GM12878 (cell line): Measurements from ENCODE around the gene SPHKAP. TPM values are rescaled to one million over a fixed set of nuclear protein-coding genes. Genes with fewer than 3 reads are reported as not detected.
A peak's percentile ranks its signal among the peaks of the same experiment; 100 is the strongest.

Experiments
- ATF7 ChIP-seq: fragments of 450-650 bp; IDR thresholded peaks from 2 replicates; pipeline ENCODE4 v1.6.1; 2016; ENCODE audit warnings: low read depth, mild to moderate bottlenecking
- BMI1 ChIP-seq: fragments of 450-650 bp; IDR thresholded peaks from 2 replicates; pipeline ENCODE4 v1.6.1; 2016; ENCODE audit warnings: mild to moderate bottlenecking, moderate library complexity, borderline replicate concordance
- EP300 ChIP-seq, 2 experiments: fragments of 150-350 bp in 1 of 2; IDR thresholded peaks; 2 replicates each; pipeline ENCODE4 v1.6.1; 2011 to 2012; ENCODE audit warnings: low read depth in 2 of 2, low read length in 2 of 2, borderline replicate concordance in 1 of 2, improper control_type of control experiment in 1 of 2, inconsistent platforms in 1 of 2; ENCODE audit not compliant: control insufficient read depth in 1 of 2
- NR2C2 ChIP-seq: IDR thresholded peaks from 2 replicates; pipeline ENCODE4 v1.6.1; 2011; ENCODE audit warnings: borderline replicate concordance, low read depth; ENCODE audit not compliant: control insufficient read depth, insufficient read length
- POLR2AphosphoS2 ChIP-seq: IDR thresholded peaks from 2 replicates; pipeline ENCODE4 v1.6.1; 2011; ENCODE audit warnings: low read depth, mild to moderate bottlenecking, low read length, improper control_type of control experiment, moderate library complexity
- STAT3 ChIP-seq: IDR thresholded peaks from 2 replicates; pipeline ENCODE4 v1.6.1; 2011; ENCODE audit warnings: low read depth, low read length, improper control_type of control experiment
- polyA plus RNA-seq, 11 experiments: library from polyadenylated mRNA; depleted of rRNA in 4 of 11; unstranded in 6 of 11; stranded (reverse) in 5 of 11; fragments of >200 nt; fragmentation: Nextera tagmentation in 4 of 11; fragmentation: Illumina TruSeq in 1 of 11; extraction: Ambion mirVana in 4 of 11; extraction: Trizol in 1 of 11; gene quantifications; 1 replicate in 1 of 11; 2 replicates in 10 of 11; pipeline versions ENCODE4 v1.2.1 to v1.2.3, GENCODE V29; 2011 to 2016; ENCODE audit warnings: inconsistent platforms in 2 of 11, missing spikeins in 2 of 11, low read depth in 1 of 11
- total RNA-seq, 4 experiments: library from RNA; depleted of rRNA in 3 of 4; stranded (reverse); fragments of >200 nt in 3 of 4; fragmentation: Illumina TruSeq in 1 of 4; extraction: Trizol in 1 of 4; gene quantifications; 2 replicates each; pipeline versions ENCODE4 v1.2.1 to v1.2.3, GENCODE V29; 2013 to 2021
- TF ChIP-seq, protein P1 (sequence below): fragments of 150-350 bp; IDR thresholded peaks from 2 replicates; pipeline ENCODE4 v1.6.1; 2014; ENCODE audit warnings: mild to moderate bottlenecking, low read depth, low read length
- TF ChIP-seq, protein P2 (sequence below): fragments of 450-650 bp; IDR thresholded peaks from 2 replicates; pipeline ENCODE4 v1.6.1; 2016; ENCODE audit warnings: mild to moderate bottlenecking, moderate library complexity, borderline replicate concordance

The SPHKAP gene
- total and polyA plus RNA-seq, 10 of the 15 experiments (the other 5 are each of a cell fraction or from before 2014, with no cell fraction given): 0.03 TPM; not detected in 9

- TF ChIP-seq, protein P1, sequence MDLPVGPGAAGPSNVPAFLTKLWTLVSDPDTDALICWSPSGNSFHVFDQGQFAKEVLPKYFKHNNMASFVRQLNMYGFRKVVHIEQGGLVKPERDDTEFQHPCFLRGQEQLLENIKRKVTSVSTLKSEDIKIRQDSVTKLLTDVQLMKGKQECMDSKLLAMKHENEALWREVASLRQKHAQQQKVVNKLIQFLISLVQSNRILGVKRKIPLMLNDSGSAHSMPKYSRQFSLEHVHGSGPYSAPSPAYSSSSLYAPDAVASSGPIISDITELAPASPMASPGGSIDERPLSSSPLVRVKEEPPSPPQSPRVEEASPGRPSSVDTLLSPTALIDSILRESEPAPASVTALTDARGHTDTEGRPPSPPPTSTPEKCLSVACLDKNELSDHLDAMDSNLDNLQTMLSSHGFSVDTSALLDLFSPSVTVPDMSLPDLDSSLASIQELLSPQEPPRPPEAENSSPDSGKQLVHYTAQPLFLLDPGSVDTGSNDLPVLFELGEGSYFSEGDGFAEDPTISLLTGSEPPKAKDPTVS: no peak
- no peak for TF ChIP-seq BMI1
- TF ChIP-seq ATF7: no peak
- TF ChIP-seq STAT3: no peak
- no peak for TF ChIP-seq EP300 (IDR thresholded peaks at IDR 0.05; ENCODE audit: borderline replicate concordance in 1 of 2, control insufficient read depth in 1 of 2, low read depth in 2 of 2, low read length in 2 of 2)
- TF ChIP-seq NR2C2: no peak
- TF ChIP-seq, protein P2, sequence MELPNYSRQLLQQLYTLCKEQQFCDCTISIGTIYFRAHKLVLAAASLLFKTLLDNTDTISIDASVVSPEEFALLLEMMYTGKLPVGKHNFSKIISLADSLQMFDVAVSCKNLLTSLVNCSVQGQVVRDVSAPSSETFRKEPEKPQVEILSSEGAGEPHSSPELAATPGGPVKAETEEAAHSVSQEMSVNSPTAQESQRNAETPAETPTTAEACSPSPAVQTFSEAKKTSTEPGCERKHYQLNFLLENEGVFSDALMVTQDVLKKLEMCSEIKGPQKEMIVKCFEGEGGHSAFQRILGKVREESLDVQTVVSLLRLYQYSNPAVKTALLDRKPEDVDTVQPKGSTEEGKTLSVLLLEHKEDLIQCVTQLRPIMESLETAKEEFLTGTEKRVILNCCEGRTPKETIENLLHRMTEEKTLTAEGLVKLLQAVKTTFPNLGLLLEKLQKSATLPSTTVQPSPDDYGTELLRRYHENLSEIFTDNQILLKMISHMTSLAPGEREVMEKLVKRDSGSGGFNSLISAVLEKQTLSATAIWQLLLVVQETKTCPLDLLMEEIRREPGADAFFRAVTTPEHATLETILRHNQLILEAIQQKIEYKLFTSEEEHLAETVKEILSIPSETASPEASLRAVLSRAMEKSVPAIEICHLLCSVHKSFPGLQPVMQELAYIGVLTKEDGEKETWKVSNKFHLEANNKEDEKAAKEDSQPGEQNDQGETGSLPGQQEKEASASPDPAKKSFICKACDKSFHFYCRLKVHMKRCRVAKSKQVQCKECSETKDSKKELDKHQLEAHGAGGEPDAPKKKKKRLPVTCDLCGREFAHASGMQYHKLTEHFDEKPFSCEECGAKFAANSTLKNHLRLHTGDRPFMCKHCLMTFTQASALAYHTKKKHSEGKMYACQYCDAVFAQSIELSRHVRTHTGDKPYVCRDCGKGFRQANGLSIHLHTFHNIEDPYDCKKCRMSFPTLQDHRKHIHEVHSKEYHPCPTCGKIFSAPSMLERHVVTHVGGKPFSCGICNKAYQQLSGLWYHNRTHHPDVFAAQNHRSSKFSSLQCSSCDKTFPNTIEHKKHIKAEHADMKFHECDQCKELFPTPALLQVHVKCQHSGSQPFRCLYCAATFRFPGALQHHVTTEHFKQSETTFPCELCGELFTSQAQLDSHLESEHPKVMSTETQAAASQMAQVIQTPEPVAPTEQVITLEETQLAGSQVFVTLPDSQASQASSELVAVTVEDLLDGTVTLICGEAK: peak; percentile 87
- TF ChIP-seq POLR2AphosphoS2: no peak
Measured at GRCh38 chr2:228102949-228103348, 78.5 kb downstream of the SPHKAP start (continued).
